IMR-90 (cell line): ENCODE measurements around the gene CCN5. TPM values are rescaled to one million over a fixed set of nuclear protein-coding genes. Genes with fewer than 3 reads are reported as not detected.
"Not testable (repeated sequence)": the region's sequence is repeated elsewhere in the genome, so short reads cannot be mapped to it uniquely, and the experiment has no call there.

ENCODE experiments used
- ATAC-seq: fragments of 200-7000 bp; cut with Tn5 transposase; 2 replicates; pipeline ENCODE4 v1.9.1; 2020; ENCODE audit warnings: low read depth, mild to moderate bottlenecking, moderate library complexity
- BruUV-seq: library from RNA; stranded (reverse); fragments of 400-500 nt; replicated peaks from 2 replicates; lab custom pipeline; 2021; lab: Mats Ljungman, UMichigan
- CTCF ChIA-PET: fragments of 300-600 bp; formaldehyde crosslinking; extraction: SDS; loops from one replicate; lab custom pipeline; 2021; ENCODE audit warnings: antibody characterized with exemption; lab: Yijun Ruan, JAX
- POLR2A ChIA-PET: fragments of 300-600 bp; sonication (Branson Sonifier 250); formaldehyde crosslinking; loops from one replicate; lab custom pipeline; 2022; ENCODE audit warnings: antibody characterized with exemption; ENCODE audit not compliant: unreplicated experiment; lab: Charles Lee
- DNase-seq: peaks from one replicate; pipeline ENCODE4 v3.0.0; 2013
- H2AFZ ChIP-seq: replicated peaks from 2 replicates; pipeline ENCODE3; 2013; ENCODE audit warnings: low read length, mild to moderate bottlenecking; ENCODE audit not compliant: poor library complexity
- H2AK5ac ChIP-seq: 2 replicates; pipeline ENCODE4 v1.6.1; 2013; ENCODE audit warnings: low read depth, low read length, inconsistent platforms
- H2AK9ac ChIP-seq: replicated peaks from 2 replicates; pipeline ENCODE3; 2013; ENCODE audit warnings: mild to moderate bottlenecking, low read depth, low read length, moderate library complexity; ENCODE audit not compliant: poor library complexity
- H2BK120ac ChIP-seq: 2 replicates; pipeline ENCODE4 v1.6.1; 2013; ENCODE audit warnings: low read depth, low read length, inconsistent platforms
- H2BK15ac ChIP-seq: 3 replicates; pipeline ENCODE4 v1.6.1; 2013; ENCODE audit warnings: low read depth, low read length, inconsistent platforms
- H2BK20ac ChIP-seq: 2 replicates; pipeline ENCODE4 v1.6.1; 2013; ENCODE audit warnings: low read depth, mild to moderate bottlenecking, inconsistent platforms, low read length, moderate library complexity
- H2BK5ac ChIP-seq: 2 replicates; pipeline ENCODE4 v1.6.1; 2013; ENCODE audit warnings: mild to moderate bottlenecking, low read depth, low read length, inconsistent platforms; ENCODE audit not compliant: poor library complexity, severe bottlenecking
- H3K14ac ChIP-seq: replicated peaks from 2 replicates; pipeline ENCODE4 v1.6.1; 2013; ENCODE audit warnings: low read depth, low read length, inconsistent platforms
- H3K18ac ChIP-seq: 2 replicates; pipeline ENCODE4 v1.6.1; 2013; ENCODE audit warnings: low read depth, low read length, control low read depth
- H3K23ac ChIP-seq: 2 replicates; pipeline ENCODE4 v1.6.1; 2013; ENCODE audit warnings: low read depth, low read length, inconsistent platforms
- H3K27ac ChIP-seq: 2 replicates; pipeline ENCODE4 v1.5.1; 2013; ENCODE audit warnings: mild to moderate bottlenecking, control low read depth, low read length; ENCODE audit not compliant: insufficient read depth
- H3K27me3 ChIP-seq: 2 replicates; pipeline ENCODE4 v1.6.1; 2013; ENCODE audit warnings: low read length; ENCODE audit not compliant: control insufficient read depth, insufficient read depth
- H3K36me3 ChIP-seq: 2 replicates; pipeline ENCODE4 v1.6.1; 2013; ENCODE audit warnings: low read length, mixed read lengths; ENCODE audit not compliant: control insufficient read depth, insufficient read depth
- H3K4ac ChIP-seq: 2 replicates; pipeline ENCODE4 v1.6.1; 2013; ENCODE audit warnings: low read depth, low read length, inconsistent platforms
- H3K4me1 ChIP-seq: 2 replicates; pipeline ENCODE4 v1.6.1; 2013; ENCODE audit warnings: low read length, mixed read lengths; ENCODE audit not compliant: control insufficient read depth, insufficient read depth
- H3K4me2 ChIP-seq: 2 replicates; pipeline ENCODE4 v1.6.1; 2013; ENCODE audit warnings: low read depth, mild to moderate bottlenecking, control low read depth, low read length, moderate library complexity
- H3K4me3 ChIP-seq: 2 replicates; pipeline ENCODE4 v1.5.1; 2013; ENCODE audit warnings: low read depth, mild to moderate bottlenecking, control low read depth, low read length, moderate library complexity; ENCODE audit not compliant: insufficient read depth
- H3K56ac ChIP-seq: 2 replicates; pipeline ENCODE4 v1.6.1; 2013; ENCODE audit warnings: low read length, inconsistent platforms; ENCODE audit not compliant: insufficient read depth; ENCODE audit errors: extremely low read depth
- H3K79me1 ChIP-seq, 2 experiments: 2 replicates each; pipeline ENCODE4 v1.6.1; 2013; ENCODE audit warnings: low read length in 2 of 2, inconsistent platforms in 1 of 2, low read depth in 1 of 2
- H3K9ac ChIP-seq: 2 replicates; pipeline ENCODE4 v1.6.1; 2013; ENCODE audit warnings: low read depth, low read length, control low read depth
- H3K9me1 ChIP-seq: 2 replicates; pipeline ENCODE4 v1.6.1; 2013; ENCODE audit warnings: low read length, inconsistent platforms; ENCODE audit not compliant: insufficient read depth
- H3K9me3 ChIP-seq: 2 replicates; pipeline ENCODE4 v1.6.1; 2013; ENCODE audit warnings: low read length; ENCODE audit not compliant: control insufficient read depth, insufficient read depth
- H4K20me1 ChIP-seq: 2 replicates; pipeline ENCODE4 v1.6.1; 2013; ENCODE audit warnings: low read length, inconsistent platforms; ENCODE audit not compliant: insufficient read depth
- H4K5ac ChIP-seq: 2 replicates; pipeline ENCODE4 v1.6.1; 2013; ENCODE audit warnings: mild to moderate bottlenecking, low read depth, low read length, control low read depth
- H4K8ac ChIP-seq, 2 experiments: 2 replicates each; pipeline ENCODE4 v1.6.1; 2013; ENCODE audit warnings: low read depth in 2 of 2, low read length in 2 of 2, control low read depth in 1 of 2, inconsistent platforms in 1 of 2
- H4K91ac ChIP-seq: 2 replicates; pipeline ENCODE4 v1.6.1; 2013; ENCODE audit warnings: low read depth, low read length, inconsistent platforms; ENCODE audit not compliant: insufficient read depth
- WGBS, 2 experiments: methylation state at CpG; one replicate each; pipeline versions ENCODE4 v1.1.5 to v1.1.7; 2013; ENCODE audit warnings: missing lambda C conversion rate in 2 of 2; ENCODE audit not compliant: insufficient read length in 1 of 2; ENCODE audit errors: extremely low coverage in 2 of 2; 5-methylcytosine and 5-hydroxymethylcytosine counted together
- dilution Hi-C: fragments of 300-500 bp; cut with HindIII; formaldehyde crosslinking; loops from one replicate; pipeline ENCODE4 v1.14.3; 2018; ENCODE audit warnings: low sequenced_read_pairs; ENCODE audit not compliant: unreplicated experiment
- in situ Hi-C: fragments of 300-500 bp; cut with MboI; formaldehyde crosslinking; loops from 3 replicates; pipeline ENCODE4 v1.14.3; 2019; ENCODE audit warnings: low sequenced_read_pairs, inconsistent platforms, mixed read lengths
- intact Hi-C: fragments of 100-400 bp; cut with micrococcal nuclease; formaldehyde crosslinking; loops from 2 replicates; pipeline ENCODE4 v1.10.0; 2022
- polyA plus RNA-seq, 3 experiments: library from polyadenylated mRNA; depleted of rRNA; stranded (reverse); fragments of >200 nt; gene quantifications; 2 replicates each; pipeline ENCODE4 v1.2.3, GENCODE V29; 2012; ENCODE audit warnings: low replicate concordance in 1 of 3
- total RNA-seq: library from RNA; depleted of rRNA; stranded (reverse); fragments of >200 nt; gene quantifications from 2 replicates; pipeline ENCODE4 v1.2.3, GENCODE V29; 2012

The CCN5 gene
- total and polyA plus RNA-seq, 2 of the 4 experiments (the other 2 are of a cell fraction) = not detected

DNA sequence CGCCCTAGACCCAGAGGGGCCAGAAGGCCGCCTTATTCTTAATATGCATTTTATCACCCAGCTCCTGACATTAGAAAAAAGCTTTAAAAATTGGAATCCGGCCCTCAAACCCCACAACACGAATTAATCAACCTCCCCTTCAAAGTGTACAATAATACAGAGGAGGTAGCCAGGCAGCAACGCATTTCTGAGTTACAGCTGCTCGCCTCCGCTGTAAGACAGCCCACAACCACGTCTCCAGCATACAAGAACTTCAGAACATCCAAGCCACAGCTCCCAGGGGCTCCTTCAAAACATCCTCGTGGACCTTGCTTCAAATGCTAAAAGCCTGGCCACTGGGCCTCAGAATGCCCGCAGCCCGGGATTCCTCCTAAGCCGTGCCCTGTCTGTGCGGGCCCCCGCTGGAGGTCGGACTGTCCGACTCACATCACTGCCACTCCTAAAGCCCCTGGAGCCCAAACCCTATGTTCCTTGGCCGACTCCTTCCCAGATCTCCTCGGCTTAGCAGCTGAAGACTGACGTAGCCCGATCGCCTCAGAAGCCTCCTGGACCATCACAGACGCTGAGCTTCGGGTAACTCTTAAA is 42.8 kb upstream of the CCN5 start:
- in situ Hi-C loops, H4K91ac ChIP-seq, H2BK15ac ChIP-seq, POLR2A ChIA-PET, intact Hi-C loops, H3K9me3 ChIP-seq, H2BK5ac ChIP-seq, H3K14ac ChIP-seq, dilution Hi-C loops, H3K9ac ChIP-seq, H3K4me2 ChIP-seq, H3K56ac ChIP-seq, H3K4ac ChIP-seq, H2AK9ac ChIP-seq, H2BK120ac ChIP-seq, H3K4me1 ChIP-seq, H3K27me3 ChIP-seq, ATAC-seq, H4K5ac ChIP-seq, H3K79me1 ChIP-seq, DNase-seq, H3K9me1 ChIP-seq, H2AK5ac ChIP-seq, H3K18ac ChIP-seq, H3K36me3 ChIP-seq, H2AFZ ChIP-seq, H4K8ac ChIP-seq, H2BK20ac ChIP-seq, H3K23ac ChIP-seq, BruUV-seq, H3K27ac ChIP-seq, H3K4me3 ChIP-seq, H4K20me1 ChIP-seq: not testable (repeated sequence)
- WGBS, 2 experiments = 90% methylated on average over 2 of the region's 23 CpGs; no CpG with 5 or more reads in 1 of the 2 experiments
- CTCF ChIA-PET = interaction anchor here (1.3 kb wide), 1 partner anchor 11 kb away, joined by 3 read pairs; no protein-coding TSS in a partner anchor
